Hepatocyte (in vitro differentiated cells): Measurements from ENCODE around the gene SFRP4.

Source experiments
- CTCF ChIP-seq: fragments of 200-600 bp; sonication (generic); IDR thresholded peaks from 2 replicates; pipeline ENCODE4 v1.5.1; 2016; ENCODE audit warnings: antibody characterized with exemption, mild to moderate bottlenecking; ENCODE audit not compliant: poor library complexity
- EZH2 ChIP-seq: fragments of 200-600 bp; sonication (generic); IDR thresholded peaks from 2 replicates; pipeline ENCODE4 v1.6.1; 2016; ENCODE audit warnings: antibody characterized with exemption, mild to moderate bottlenecking, borderline replicate concordance

- no peak for TF ChIP-seq EZH2
- TF ChIP-seq CTCF: no peak
Measured at GRCh38 chr7:37901890-37902524, 14.6 kb downstream of the SFRP4 start.
